Measurements from ENCODE around the gene SPRYD7. TPM values are rescaled to one million over a fixed set of nuclear protein-coding genes. Genes with fewer than 3 reads are reported as not detected.
"Not testable (repeated sequence)": the region's sequence is repeated elsewhere in the genome, so short reads cannot be mapped to it uniquely, and the experiment has no call there.

SPRYD7 gene
- total and polyA plus RNA-seq, 2 donors from 2014 or later = 6.6 to 12.1 TPM

GRCh38 chr13:49918106-49918505 is 18.0 kb downstream of the SPRYD7 start:
- FAIRE-seq; intact Hi-C loops (cut with DNase I); H3K27ac ChIP-seq (ENCODE audit: low read depth in 2 of 2, low read length in 2 of 2); H3K4me3 ChIP-seq (ENCODE audit: low read length in 3 of 3); H3K36me3 ChIP-seq (ENCODE audit: control insufficient read depth in 2 of 3, insufficient read depth in 3 of 3, low read length in 3 of 3); H3K9ac ChIP-seq (ENCODE audit: low read length in 3 of 3); DNase-seq; H3K27me3 ChIP-seq (ENCODE audit: control insufficient read depth, insufficient read depth, low read length); H3K4me1 ChIP-seq (ENCODE audit: control insufficient read depth in 2 of 3, insufficient read depth in 2 of 3, low read depth in 1 of 3, low read length in 3 of 3); H3K9me3 ChIP-seq (ENCODE audit: control insufficient read depth in 2 of 3, insufficient read depth in 1 of 3, low read length in 3 of 3): not testable (repeated sequence)

GRCh38 chr13:49914947-49915346 is 21.2 kb downstream of the SPRYD7 start:
- no peak overlapping the region for H3K9ac ChIP-seq (ENCODE audit: low read length in 3 of 3)
- H3K27ac ChIP-seq (ENCODE audit: low read depth in 2 of 2, low read length in 2 of 2) = no peak overlapping the region
- DNase-seq (no peak), FAIRE-seq (peak; percentile 39)
- no peaks in the 10 kb centered on the region for H3K27me3 ChIP-seq (ENCODE audit: control insufficient read depth, insufficient read depth, low read length)
- no peak for TF ChIP-seq CTCF (IDR thresholded peaks at IDR 0.05; ENCODE audit: borderline replicate concordance, extremely low read depth, insufficient read depth)
- H3K9me3 ChIP-seq (ENCODE audit: control insufficient read depth in 2 of 3, insufficient read depth in 1 of 3, low read length in 3 of 3) = no peaks in the 10 kb centered on the region
- no peaks in the 10 kb centered on the region for H3K4me1 ChIP-seq (ENCODE audit: control insufficient read depth in 2 of 3, insufficient read depth in 2 of 3, low read depth in 1 of 3, low read length in 3 of 3)
- H3K4me3 ChIP-seq (ENCODE audit: low read length in 3 of 3) = no peak overlapping the region
- intact Hi-C loops (cut with DNase I) = no loop called here
- H3K36me3 ChIP-seq (ENCODE audit: control insufficient read depth in 2 of 3, insufficient read depth in 3 of 3, low read length in 3 of 3) = peaks cover 0 to 2% (median 0%) of the 10 kb centered on the region in 3 donors

- Histone ChIP-seq H3K27ac (ENCODE audit: low read depth in 2 of 2, low read length in 2 of 2) (no peak overlapping the region), H3K4me1 (ENCODE audit: control insufficient read depth in 2 of 3, insufficient read depth in 2 of 3, low read depth in 1 of 3, low read length in 3 of 3) (no peaks in the 10 kb centered on the region), H3K4me3 (ENCODE audit: low read length in 3 of 3) (no peak overlapping the region), H3K27me3 (ENCODE audit: control insufficient read depth, insufficient read depth, low read length) (no peaks in the 10 kb centered on the region), H3K36me3 (ENCODE audit: control insufficient read depth in 2 of 3, insufficient read depth in 3 of 3, low read length in 3 of 3) (peaks cover 0 to 2% (median 0%) of the 10 kb centered on the region in 3 donors), H3K9me3 (ENCODE audit: control insufficient read depth in 2 of 3, insufficient read depth in 1 of 3, low read length in 3 of 3) (no peaks in the 10 kb centered on the region), H3K9ac (ENCODE audit: low read length in 3 of 3) (no peak overlapping the region)
- intact Hi-C loops (cut with DNase I) = no loop called here
- DNase-seq (no peak), FAIRE-seq (no peak)
- TF ChIP-seq CTCF (IDR thresholded peaks at IDR 0.05; ENCODE audit: borderline replicate concordance, extremely low read depth, insufficient read depth) = no peak
Measured at GRCh38 chr13:49908637-49909036, 27.5 kb downstream of the SPRYD7 start.

DNA sequence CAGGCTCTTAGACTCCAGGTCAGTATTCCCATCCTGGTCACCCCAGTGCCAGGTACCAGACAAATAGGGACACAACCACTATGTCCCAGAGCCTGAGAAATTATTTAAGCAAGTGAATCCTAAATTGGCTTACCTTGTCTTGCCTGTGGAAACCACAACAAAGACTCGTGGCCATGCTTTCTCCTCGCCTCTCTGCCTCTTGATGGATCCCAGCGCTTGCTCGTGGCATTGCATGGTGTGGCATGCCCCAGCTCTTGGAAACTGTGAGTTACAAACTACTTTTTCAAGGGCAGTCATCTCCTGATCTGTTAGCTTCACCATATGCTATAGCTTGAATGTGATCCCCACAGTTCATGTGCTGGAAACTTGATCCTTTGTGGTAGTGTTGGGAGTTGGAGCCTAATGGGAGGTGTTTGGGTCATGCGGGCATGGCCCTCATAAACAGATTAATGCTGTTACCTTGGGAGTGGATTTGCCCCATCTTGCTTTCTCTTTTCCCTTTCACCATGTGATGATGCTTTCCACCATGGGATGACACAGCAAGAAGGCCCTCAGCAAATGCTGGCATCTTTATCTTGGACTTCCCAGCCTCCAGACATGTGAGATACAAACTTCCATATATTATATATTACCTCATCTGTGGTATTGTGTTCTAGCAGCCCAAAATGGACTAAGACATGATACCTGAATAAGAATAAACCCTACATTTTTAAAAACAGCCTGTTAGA is 31.2 kb downstream of the SPRYD7 start:
- Histone ChIP-seq H3K27me3 (ENCODE audit: control insufficient read depth, insufficient read depth, low read length) (no peaks in the 10 kb centered on the region), H3K4me1 (ENCODE audit: control insufficient read depth in 2 of 3, insufficient read depth in 2 of 3, low read depth in 1 of 3, low read length in 3 of 3) (no peaks in the 10 kb centered on the region), H3K27ac (ENCODE audit: low read depth in 2 of 2, low read length in 2 of 2) (no peak overlapping the region), H3K4me3 (ENCODE audit: low read length in 3 of 3) (no peak overlapping the region), H3K9me3 (ENCODE audit: control insufficient read depth in 2 of 3, insufficient read depth in 1 of 3, low read length in 3 of 3) (no peaks in the 10 kb centered on the region), H3K9ac (ENCODE audit: low read length in 3 of 3) (no peak overlapping the region), H3K36me3 (ENCODE audit: control insufficient read depth in 2 of 3, insufficient read depth in 3 of 3, low read length in 3 of 3) (no peaks in the 10 kb centered on the region)
- FAIRE-seq (no peak), DNase-seq (no peak)
- intact Hi-C loops (cut with DNase I) = no loop called here
- TF ChIP-seq CTCF (IDR thresholded peaks at IDR 0.05; ENCODE audit: borderline replicate concordance, extremely low read depth, insufficient read depth) = no peak

All from kidney (tissue), 14 donors.